Hepatocyte (in vitro differentiated cells): ENCODE results near the gene SDK1.

Experiments used
- EZH2phosphoT487 ChIP-seq: fragments of 200-600 bp; sonication (generic); IDR thresholded peaks from one replicate; pipeline ENCODE4 v1.6.1; 2018; ENCODE audit warnings: antibody characterized with exemption, mild to moderate bottlenecking, low read depth, moderate library complexity; ENCODE audit not compliant: unreplicated experiment, severe bottlenecking
- TF ChIP-seq, protein P1 (sequence below): fragments of 200-600 bp; sonication (generic); IDR thresholded peaks from 2 replicates; pipeline ENCODE4 v1.5.1; 2016; ENCODE audit warnings: antibody characterized with exemption, mild to moderate bottlenecking; ENCODE audit not compliant: poor library complexity

DNA sequence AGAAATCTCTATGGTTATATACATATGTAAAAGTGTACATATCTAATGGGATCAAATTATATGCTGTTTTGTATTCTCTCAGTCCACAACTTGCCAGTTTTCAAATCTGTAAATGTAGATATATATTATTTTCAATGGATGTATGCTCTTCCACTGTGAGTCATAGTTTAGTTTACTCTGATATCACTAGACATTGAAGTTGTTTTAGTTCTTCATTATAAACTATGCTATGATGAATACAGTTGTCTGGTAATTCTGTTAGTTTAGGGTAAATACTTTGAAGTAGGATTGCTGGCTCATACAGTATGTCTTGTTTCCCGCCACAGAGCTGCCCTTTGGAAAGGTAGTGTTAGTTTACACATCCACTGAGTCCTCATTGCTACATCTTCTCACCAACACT lies 25.2 kb downstream of the SDK1 start:
- TF ChIP-seq, protein P1, sequence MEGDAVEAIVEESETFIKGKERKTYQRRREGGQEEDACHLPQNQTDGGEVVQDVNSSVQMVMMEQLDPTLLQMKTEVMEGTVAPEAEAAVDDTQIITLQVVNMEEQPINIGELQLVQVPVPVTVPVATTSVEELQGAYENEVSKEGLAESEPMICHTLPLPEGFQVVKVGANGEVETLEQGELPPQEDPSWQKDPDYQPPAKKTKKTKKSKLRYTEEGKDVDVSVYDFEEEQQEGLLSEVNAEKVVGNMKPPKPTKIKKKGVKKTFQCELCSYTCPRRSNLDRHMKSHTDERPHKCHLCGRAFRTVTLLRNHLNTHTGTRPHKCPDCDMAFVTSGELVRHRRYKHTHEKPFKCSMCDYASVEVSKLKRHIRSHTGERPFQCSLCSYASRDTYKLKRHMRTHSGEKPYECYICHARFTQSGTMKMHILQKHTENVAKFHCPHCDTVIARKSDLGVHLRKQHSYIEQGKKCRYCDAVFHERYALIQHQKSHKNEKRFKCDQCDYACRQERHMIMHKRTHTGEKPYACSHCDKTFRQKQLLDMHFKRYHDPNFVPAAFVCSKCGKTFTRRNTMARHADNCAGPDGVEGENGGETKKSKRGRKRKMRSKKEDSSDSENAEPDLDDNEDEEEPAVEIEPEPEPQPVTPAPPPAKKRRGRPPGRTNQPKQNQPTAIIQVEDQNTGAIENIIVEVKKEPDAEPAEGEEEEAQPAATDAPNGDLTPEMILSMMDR = no peak
- no peak for TF ChIP-seq EZH2phosphoT487
